OCI-LY1 (cell line): ENCODE data around the gene ZDHHC11.

Source experiments
- H2AFZ ChIP-seq: fragments of 200-600 bp; sonication (generic), shearing (Covaris generic); 2 replicates; pipeline ENCODE4 v1.6.0; 2014; ENCODE audit warnings: antibody characterized with exemption, mild to moderate bottlenecking, low read length
- H3F3A ChIP-seq: fragments of 200-600 bp; sonication (generic), shearing (Covaris generic); 2 replicates; pipeline ENCODE4 v1.6.0; 2014; ENCODE audit warnings: mild to moderate bottlenecking, antibody characterized with exemption, low read length, moderate library complexity; ENCODE audit not compliant: insufficient read depth
- H3K27ac ChIP-seq: fragments of 200-600 bp; sonication (generic); 2 replicates; pipeline ENCODE4 v1.5.1; 2014; ENCODE audit warnings: low read length, mixed run types, mild to moderate bottlenecking, low read depth; ENCODE audit not compliant: poor library complexity, severe bottlenecking
- H3K27me3 ChIP-seq: fragments of 200-600 bp; sonication (generic); 2 replicates; pipeline ENCODE4 v1.6.0; 2014; ENCODE audit warnings: antibody characterized with exemption, mild to moderate bottlenecking, low read length, moderate library complexity; ENCODE audit not compliant: insufficient read depth
- H3K36me3 ChIP-seq: fragments of 200-600 bp; sonication (generic); 2 replicates; pipeline ENCODE4 v1.6.1; 2014; ENCODE audit warnings: mild to moderate bottlenecking, antibody characterized with exemption, low read length, moderate library complexity, mixed read lengths; ENCODE audit not compliant: insufficient read depth
- H3K4me1 ChIP-seq: fragments of 200-600 bp; sonication (generic); 2 replicates; pipeline ENCODE4 v1.5.1; 2014; ENCODE audit warnings: mild to moderate bottlenecking, low read length, moderate library complexity; ENCODE audit not compliant: insufficient read depth, severe bottlenecking
- H3K4me2 ChIP-seq: fragments of 200-600 bp; sonication (generic), shearing (Covaris generic); 2 replicates; pipeline ENCODE4 v1.6.1; 2014; ENCODE audit warnings: low read length
- H3K4me3 ChIP-seq: fragments of 200-600 bp; sonication (generic); 2 replicates; pipeline ENCODE4 v1.5.1; 2014; ENCODE audit warnings: low read length, low read depth, mild to moderate bottlenecking, mixed read lengths; ENCODE audit not compliant: poor library complexity, severe bottlenecking
- H3K79me2 ChIP-seq: fragments of 200-600 bp; shearing (Covaris generic); 2 replicates; pipeline ENCODE4 v1.6.1; 2016; ENCODE audit warnings: mixed run types, low read length, mixed read lengths; ENCODE audit not compliant: insufficient read depth
- H3K9ac ChIP-seq: fragments of 200-600 bp; sonication (generic), shearing (Covaris generic); 2 replicates; pipeline ENCODE4 v1.6.1; 2014; ENCODE audit warnings: mild to moderate bottlenecking, low read length, mixed read lengths
- H3K9me2 ChIP-seq: fragments of 200-600 bp; sonication (generic), shearing (Covaris generic); 2 replicates; pipeline ENCODE4 v1.6.1; 2014; ENCODE audit warnings: low read depth, mild to moderate bottlenecking, low read length, mixed read lengths
- H3K9me3 ChIP-seq: fragments of 200-600 bp; shearing (Covaris generic); 2 replicates; pipeline ENCODE4 v1.6.1; 2014; ENCODE audit warnings: low read length, mixed read lengths
- H4K20me1 ChIP-seq: fragments of 200-600 bp; sonication (generic), shearing (Covaris generic); 2 replicates; pipeline ENCODE4 v1.6.0; 2016; ENCODE audit warnings: mild to moderate bottlenecking, low read length; ENCODE audit not compliant: insufficient read depth
- CTCF ChIP-seq: fragments of 200-600 bp; sonication (generic), shearing (Covaris generic); IDR thresholded peaks from 2 replicates; pipeline ENCODE4 v1.5.1; 2017; ENCODE audit warnings: mild to moderate bottlenecking, antibody characterized with exemption, low read length, moderate library complexity, mixed read lengths
- EZH2 ChIP-seq: fragments of 200-600 bp; sonication (generic), shearing (Covaris generic); IDR thresholded peaks from 2 replicates; pipeline ENCODE4 v1.8.0; 2017; ENCODE audit warnings: borderline replicate concordance, mixed run types, mild to moderate bottlenecking, antibody characterized with exemption, low read length, moderate library complexity, mixed read lengths

The ZDHHC11 gene

GRCh38 chr5:873328-873727, 22.5 kb upstream of the ZDHHC11 start:
- H3K4me2 ChIP-seq = no peak overlapping the region
- H3K27ac ChIP-seq = no peak overlapping the region
- H3K36me3 ChIP-seq = peaks cover 94% of the 10 kb centered on the region

GRCh38 chr5:872301-872700, 21.5 kb upstream of the ZDHHC11 start:
- Histone ChIP-seq H3K27me3 (no peaks in the 10 kb centered on the region), H3K27ac (no peak overlapping the region), H3K4me2 (no peak overlapping the region), H4K20me1 (no peaks in the 10 kb centered on the region), H3K36me3 (peaks cover 95% of the 10 kb centered on the region), H3K4me1 (no peaks in the 10 kb centered on the region), H3K9me2 (no peaks in the 10 kb centered on the region), H3K9me3 (no peaks in the 10 kb centered on the region), H3F3A (no peaks in the 10 kb centered on the region), H3K4me3 (no peak overlapping the region), H3K79me2 (no peaks in the 10 kb centered on the region), H3K9ac (no peak overlapping the region), H2AFZ (no peak overlapping the region)
- TF ChIP-seq EZH2 (no peak), CTCF (no peak)

More at GRCh38 chr5:873328-873727, 22.5 kb upstream of the ZDHHC11 start:
- TF ChIP-seq CTCF = no peak
- no peak for TF ChIP-seq EZH2
- no peak overlapping the region for H3K9ac ChIP-seq
- H3K27me3 ChIP-seq = no peaks in the 10 kb centered on the region
- H3K9me3 ChIP-seq = no peaks in the 10 kb centered on the region
- H3K9me2 ChIP-seq = no peaks in the 10 kb centered on the region
- no peaks in the 10 kb centered on the region for H3F3A ChIP-seq
- no peaks in the 10 kb centered on the region for H4K20me1 ChIP-seq
- H2AFZ ChIP-seq = no peak overlapping the region
- H3K79me2 ChIP-seq = no peaks in the 10 kb centered on the region
- H3K4me3 ChIP-seq = no peak overlapping the region
- no peaks in the 10 kb centered on the region for H3K4me1 ChIP-seq

- no peak overlapping the region for H2AFZ ChIP-seq
- H3K27me3 ChIP-seq = no peaks in the 10 kb centered on the region
- H3K4me1 ChIP-seq = no peaks in the 10 kb centered on the region
- TF ChIP-seq EZH2 (no peak), CTCF (no peak)
- H3K79me2 ChIP-seq = no peaks in the 10 kb centered on the region
- H3K4me3 ChIP-seq = no peak overlapping the region
- H3F3A ChIP-seq = no peaks in the 10 kb centered on the region
- no peak overlapping the region for H3K9ac ChIP-seq
- no peak overlapping the region for H3K4me2 ChIP-seq
- H3K9me2 ChIP-seq = no peaks in the 10 kb centered on the region
- no peak overlapping the region for H3K27ac ChIP-seq
- no peaks in the 10 kb centered on the region for H4K20me1 ChIP-seq
- peaks cover 95% of the 10 kb centered on the region for H3K36me3 ChIP-seq
- no peaks in the 10 kb centered on the region for H3K9me3 ChIP-seq
Measured at GRCh38 chr5:871596-872298, 21.0 kb upstream of the ZDHHC11 start.
